SK-N-MC (cell line): ENCODE data around the gene ST6GALNAC6.

ENCODE experiments used
- EZH2 ChIP-seq: fragments of 200-600 bp; sonication (generic); IDR thresholded peaks from one replicate; pipeline ENCODE4 v1.6.1; 2017; ENCODE audit warnings: antibody characterized with exemption
- POLR2AphosphoS5 ChIP-seq: IDR thresholded peaks from 2 replicates; pipeline ENCODE4 v1.6.1; 2012; ENCODE audit warnings: mild to moderate bottlenecking, low read depth, low read length, borderline replicate concordance

DNA sequence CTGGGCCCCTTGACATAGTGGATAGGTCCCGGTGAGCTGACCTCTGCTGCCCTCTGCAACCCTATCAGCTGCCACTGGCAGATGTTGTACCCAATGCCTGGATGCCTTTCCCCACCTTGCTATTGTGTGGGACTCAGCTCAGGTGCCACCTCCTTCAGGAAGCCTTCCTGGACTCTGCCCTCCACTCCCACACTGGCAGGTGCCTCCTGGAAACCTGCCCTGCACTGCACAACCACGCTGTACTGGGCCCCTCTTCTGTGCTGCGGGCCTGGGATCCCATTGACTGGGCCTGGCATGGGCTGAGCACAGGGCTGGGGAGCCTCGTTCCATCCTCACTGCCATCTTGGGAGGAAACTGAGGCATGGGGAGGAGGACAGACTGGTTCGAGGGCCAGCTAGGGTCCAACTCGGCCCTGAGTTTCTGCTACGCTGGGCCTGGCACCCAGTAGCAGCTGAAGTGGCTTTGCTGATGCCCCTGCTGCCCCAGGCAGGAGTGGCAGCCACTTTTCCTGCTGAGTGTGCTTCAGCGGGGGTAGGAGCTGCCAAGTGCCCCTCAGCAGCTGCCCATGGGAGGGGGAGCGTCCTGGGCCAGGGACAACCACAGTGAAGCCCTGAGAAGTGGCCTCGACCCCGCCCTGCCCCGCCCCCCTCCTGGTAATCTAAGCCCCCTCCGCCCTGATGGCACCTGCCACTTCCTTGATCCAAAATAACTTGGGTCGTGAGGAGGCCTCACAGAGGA, 23.2 kb downstream of the ST6GALNAC6 start:
- TF ChIP-seq POLR2AphosphoS5 (no peak), EZH2 (no peak)
